Lung (tissue), 12 donors: Measurements from ENCODE around the gene MTFR1L. TPM values are rescaled to one million over a fixed set of nuclear protein-coding genes. Genes with fewer than 3 reads are reported as not detected.

ENCODE experiments used
- ATAC-seq: fragments of 200-7000 bp; cut with Tn5 transposase; one replicate; pipeline ENCODE4 v1.9.1; 2020; ENCODE audit warnings: moderate number of reproducible peaks; ENCODE audit not compliant: insufficient read depth, low FRiP score
- DNase-seq, 3 donors: peaks; one replicate each; pipeline ENCODE4 v3.0.0-alpha.2; 2013 to 2017
- H3K27ac ChIP-seq, 2 donors: one replicate each; pipeline ENCODE4 v1.5.1; 2013; ENCODE audit warnings: mild to moderate bottlenecking in 2 of 2, moderate library complexity in 2 of 2, control low read depth in 1 of 2, inconsistent platforms in 1 of 2, low read depth in 1 of 2, low read length in 1 of 2
- H3K27me3 ChIP-seq, 3 donors: one replicate each; pipeline ENCODE4 v1.5.1; 2013; ENCODE audit warnings: low read length in 2 of 3; ENCODE audit not compliant: control insufficient read depth in 3 of 3, insufficient read depth in 3 of 3
- H3K36me3 ChIP-seq, 4 donors: one replicate each; pipeline ENCODE4 v1.5.1; 2013; ENCODE audit warnings: low read length in 4 of 4, mild to moderate bottlenecking in 1 of 4, moderate library complexity in 1 of 4; ENCODE audit not compliant: control insufficient read depth in 4 of 4, insufficient read depth in 4 of 4
- H3K4me1 ChIP-seq, 5 donors: one replicate each; pipeline ENCODE4 v1.5.1; 2013; ENCODE audit warnings: low read length in 5 of 5, mild to moderate bottlenecking in 2 of 5, moderate library complexity in 1 of 5; ENCODE audit not compliant: control insufficient read depth in 5 of 5, insufficient read depth in 5 of 5
- H3K4me3 ChIP-seq: one replicate; pipeline ENCODE4 v1.5.1; 2013; ENCODE audit warnings: mild to moderate bottlenecking, control low read depth, moderate library complexity
- H3K9ac ChIP-seq, 2 donors: one replicate each; pipeline ENCODE4 v1.5.1; 2013; ENCODE audit warnings: low read length in 2 of 2, control low read depth in 1 of 2; ENCODE audit not compliant: insufficient read depth in 1 of 2
- H3K9me3 ChIP-seq, 4 donors: one replicate each; pipeline ENCODE4 v1.5.1; 2013; ENCODE audit warnings: low read length in 3 of 4, mild to moderate bottlenecking in 1 of 4, moderate library complexity in 1 of 4; ENCODE audit not compliant: control insufficient read depth in 4 of 4, insufficient read depth in 3 of 4
- WGBS, 2 donors: extraction: QIAGEN DNeasy Blood & Tissue Kit; methylation state at CpG; one replicate each; pipeline ENCODE4 v1.1.7; 2013; 5-methylcytosine and 5-hydroxymethylcytosine counted together
- polyA plus RNA-seq, 2 donors: library from polyadenylated mRNA; stranded (reverse); fragments of 200-250 nt; gene quantifications; one replicate each; pipeline ENCODE4 v1.2.1, GENCODE V29; 2013
- total RNA-seq, 2 donors: library from RNA; depleted of rRNA in 1 of 2; stranded (reverse); fragments of >200 nt in 1 of 2; gene quantifications; one replicate each; pipeline ENCODE4 v1.2.1, GENCODE V29; 2014 to 2021
- TF ChIP-seq, protein P1 (sequence below): IDR thresholded peaks from 2 replicates; pipeline ENCODE4 v1.5.1; 2012; ENCODE audit warnings: mild to moderate bottlenecking; ENCODE audit errors: control extremely low read depth, extremely low read depth
- donor health status: control.
- donor health status: control.
- donor health status: Bipolar disorder and iron deficiency.
- donor health status: healthy.
- donor health status: DM: yes; HTN: yes; CAD: no.

The MTFR1L gene
- total and polyA plus RNA-seq, 4 donors: 35.4 to 43.6 (median 38.4) TPM

DNA sequence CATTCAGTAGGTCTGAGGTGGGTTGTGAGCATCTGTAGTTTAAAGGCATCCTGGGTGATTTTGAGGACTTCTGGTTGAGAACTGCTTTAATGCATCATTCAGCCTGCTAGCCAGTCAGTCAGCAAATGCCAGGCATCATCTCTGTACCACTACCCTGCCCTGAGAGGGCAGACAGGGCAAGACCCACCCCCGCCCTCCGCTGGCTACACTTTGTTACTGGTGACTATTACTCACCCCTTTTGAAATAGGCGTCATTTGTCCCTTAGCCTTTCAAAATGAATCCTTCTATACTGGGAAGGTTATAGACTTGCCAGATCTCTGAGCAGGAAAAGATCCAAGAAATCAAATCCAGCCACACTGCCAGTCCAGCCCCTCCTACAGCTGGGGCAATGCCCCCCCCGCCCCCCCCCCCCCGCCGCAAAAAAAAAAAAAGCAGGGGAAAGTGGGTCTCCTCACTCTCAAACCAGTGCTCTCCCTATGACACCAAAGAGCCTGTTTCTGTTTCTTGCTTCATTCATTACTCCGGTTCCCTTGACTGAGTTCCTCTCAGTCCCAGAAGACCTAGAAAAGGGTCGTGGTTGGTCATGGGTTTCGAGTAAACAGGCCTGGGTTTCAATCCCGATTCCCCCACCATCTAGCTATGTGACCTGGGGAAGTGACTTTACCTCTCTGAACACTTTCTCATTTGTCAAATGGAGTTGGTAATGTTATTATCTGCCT, 15.3 kb upstream of the MTFR1L start:
- peak overlapping the region in 1 of 2 donors; percentile 78 for H3K27ac ChIP-seq
- H3K4me1 ChIP-seq: peaks cover 0 to 17% (median 4%) of the 10 kb centered on the region in 5 donors
- no peak for ATAC-seq

DNA sequence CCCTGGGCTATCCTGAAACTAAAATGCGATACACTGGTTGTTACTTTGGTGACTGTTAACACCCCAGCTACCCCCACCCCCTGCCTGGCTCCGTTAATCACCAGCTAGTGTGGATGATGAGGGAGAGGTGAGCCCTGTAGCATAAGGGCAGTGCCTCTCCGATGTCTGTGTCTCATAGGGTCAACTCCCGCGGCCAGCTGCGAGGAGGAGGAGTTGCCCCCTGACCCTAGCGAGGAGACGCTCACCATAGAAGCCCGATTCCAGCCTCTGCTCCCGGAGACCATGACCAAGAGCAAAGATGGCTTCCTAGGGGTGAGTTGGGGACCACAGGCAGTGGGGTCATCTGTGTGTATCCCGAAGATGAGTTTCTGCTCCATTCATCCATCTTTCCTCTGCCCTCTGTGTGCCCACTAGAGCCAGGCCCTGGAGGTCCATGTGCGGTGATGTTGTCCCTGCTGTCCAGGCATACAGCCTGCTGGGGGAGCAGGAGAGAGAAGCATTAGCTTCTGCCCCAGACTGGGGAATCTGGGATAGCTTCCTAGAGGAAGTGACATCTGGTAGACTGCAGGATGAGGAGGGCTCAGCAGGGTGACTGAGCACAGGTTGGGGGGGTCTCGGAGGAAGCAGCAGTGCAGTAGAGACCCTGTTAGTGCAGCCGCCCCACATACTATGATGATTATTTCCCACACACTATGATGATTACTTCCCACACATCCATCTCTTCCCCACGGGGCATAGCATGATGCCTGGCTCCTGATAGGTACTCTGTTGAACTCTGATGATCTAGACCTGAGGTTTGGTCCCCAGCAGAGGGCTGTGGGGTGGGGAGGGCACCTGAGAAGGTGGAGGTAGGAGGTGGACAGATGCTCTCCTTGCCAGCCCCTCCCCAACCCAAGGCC, 14.5 kb upstream of the MTFR1L start:
- peaks cover 0 to 16% (median 4%) of the 10 kb centered on the region in 5 donors for H3K4me1 ChIP-seq
- no peaks in the 10 kb centered on the region for H3K27me3 ChIP-seq
- TF ChIP-seq, protein P1, sequence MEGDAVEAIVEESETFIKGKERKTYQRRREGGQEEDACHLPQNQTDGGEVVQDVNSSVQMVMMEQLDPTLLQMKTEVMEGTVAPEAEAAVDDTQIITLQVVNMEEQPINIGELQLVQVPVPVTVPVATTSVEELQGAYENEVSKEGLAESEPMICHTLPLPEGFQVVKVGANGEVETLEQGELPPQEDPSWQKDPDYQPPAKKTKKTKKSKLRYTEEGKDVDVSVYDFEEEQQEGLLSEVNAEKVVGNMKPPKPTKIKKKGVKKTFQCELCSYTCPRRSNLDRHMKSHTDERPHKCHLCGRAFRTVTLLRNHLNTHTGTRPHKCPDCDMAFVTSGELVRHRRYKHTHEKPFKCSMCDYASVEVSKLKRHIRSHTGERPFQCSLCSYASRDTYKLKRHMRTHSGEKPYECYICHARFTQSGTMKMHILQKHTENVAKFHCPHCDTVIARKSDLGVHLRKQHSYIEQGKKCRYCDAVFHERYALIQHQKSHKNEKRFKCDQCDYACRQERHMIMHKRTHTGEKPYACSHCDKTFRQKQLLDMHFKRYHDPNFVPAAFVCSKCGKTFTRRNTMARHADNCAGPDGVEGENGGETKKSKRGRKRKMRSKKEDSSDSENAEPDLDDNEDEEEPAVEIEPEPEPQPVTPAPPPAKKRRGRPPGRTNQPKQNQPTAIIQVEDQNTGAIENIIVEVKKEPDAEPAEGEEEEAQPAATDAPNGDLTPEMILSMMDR: no peak
- ATAC-seq (no peak), DNase-seq (no peak)
- H3K36me3 ChIP-seq: peaks cover 0 to 26% (median 6%) of the 10 kb centered on the region in 4 donors
- WGBS, 2 donors: 87 to 89% methylated on average over 15 of the region's 15 CpGs
- H3K9ac ChIP-seq: no peak overlapping the region
- peak overlapping the region in 1 of 2 donors; percentile 78 for H3K27ac ChIP-seq
- no peak overlapping the region for H3K4me3 ChIP-seq
- no peaks in the 10 kb centered on the region for H3K9me3 ChIP-seq

More for the DNA sequence above, 15.3 kb upstream of the MTFR1L start:
- 80 to 82% methylated on average over 9 to 10 of the region's 10 CpGs for WGBS, 2 donors
- H3K9ac ChIP-seq: no peak overlapping the region
- H3K27me3 ChIP-seq: no peaks in the 10 kb centered on the region
- H3K36me3 ChIP-seq: peaks cover 0 to 19% (median 6%) of the 10 kb centered on the region in 4 donors
- no peak overlapping the region for H3K4me3 ChIP-seq
- H3K9me3 ChIP-seq: no peaks in the 10 kb centered on the region
- TF ChIP-seq, protein P1: no peak
- no peak for DNase-seq

DNA sequence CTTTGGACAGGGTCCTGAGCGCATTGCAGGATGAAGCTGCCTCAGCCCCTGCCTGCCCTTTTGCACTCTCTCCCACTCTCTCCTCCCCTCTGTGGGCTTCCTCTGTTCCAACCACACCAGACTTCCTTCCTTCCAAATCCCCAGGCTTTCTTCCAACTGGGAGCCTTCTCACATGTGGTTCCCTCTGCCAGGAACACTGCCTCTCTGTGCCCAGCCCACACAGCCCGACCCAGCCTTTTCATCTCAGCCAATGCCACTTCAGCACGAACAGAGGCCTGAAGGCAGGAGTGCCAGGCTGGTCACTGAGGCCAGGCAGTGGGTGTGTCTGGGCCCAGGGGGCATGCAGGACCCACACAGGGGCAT, 13.9 kb upstream of the MTFR1L start:
- H3K4me3 ChIP-seq: no peak overlapping the region
- H3K27me3 ChIP-seq: no peaks in the 10 kb centered on the region
- peak; percentile 43 for ATAC-seq
- no peak for DNase-seq
- peaks cover 0 to 15% (median 4%) of the 10 kb centered on the region in 5 donors for H3K4me1 ChIP-seq
- peak overlapping the region in 1 of 2 donors; percentile 78 for H3K27ac ChIP-seq
- no peak overlapping the region for H3K9ac ChIP-seq
- 58 to 84% methylated on average over 3 of the region's 3 CpGs for WGBS, 2 donors
- TF ChIP-seq, protein P1: no peak
- no peaks in the 10 kb centered on the region for H3K9me3 ChIP-seq
- peaks cover 0 to 26% (median 9%) of the 10 kb centered on the region in 4 donors for H3K36me3 ChIP-seq
